Activated T-cell treated with anti-CD3 and anti-CD28 coated beads for 24 hours (primary cell): ENCODE measurements around the gene C6orf136.

Experiments
- DNase-seq: peaks from one replicate; pipeline ENCODE4 v3.0.0-alpha.2; 2020; ENCODE audit warnings: low read depth

Gene C6orf136

GRCh38 chr6:30615958-30616810, 30.7 kb upstream of the C6orf136 start:
- no peak for DNase-seq

- peak; percentile 98 for DNase-seq
Observed at GRCh38 chr6:30616811-30617564, 29.9 kb upstream of the C6orf136 start, which contains the start of gene PPP1R10. TSS of gene PPP1R10 (minus strand) at chr6:30617243. CDS start at chr6:30609944, 7,299 bp downstream.

GRCh38 chr6:30617565-30618269, 29.2 kb upstream of the C6orf136 start, which contains the start of gene MRPS18B:
TSS of gene MRPS18B (plus strand) at chr6:30617840. CDS start at chr6:30617866, 26 bp downstream.
- peak; percentile 97 for DNase-seq

GRCh38 chr6:30618270-30618797, 28.6 kb upstream of the C6orf136 start:
- DNase-seq, result no peak

GRCh38 chr6:30619561-30619960, 27.4 kb upstream of the C6orf136 start:
- no peak for DNase-seq

GRCh38 chr6:30625511-30625910, 21.4 kb upstream of the C6orf136 start:
- no peak for DNase-seq

GRCh38 chr6:30626484-30627366, 20.2 kb upstream of the C6orf136 start, which contains the start of gene ATAT1:
TSS of gene ATAT1 (plus strand) at chr6:30626874.
- DNase-seq, result peak; percentile 84

GRCh38 chr6:30635834-30636233, 11.1 kb upstream of the C6orf136 start:
- no peak for DNase-seq

- no peak for DNase-seq
Observed at GRCh38 chr6:30640481-30640880, 6.5 kb upstream of the C6orf136 start.

- no peak for DNase-seq
Observed at GRCh38 chr6:30641048-30641447, 5.9 kb upstream of the C6orf136 start.

- DNase-seq, result no peak
Observed at GRCh38 chr6:30643656-30644055, 3.3 kb upstream of the C6orf136 start.

- no peak for DNase-seq
Observed at GRCh38 chr6:30644769-30645168, 2.2 kb upstream of the C6orf136 start.

GRCh38 chr6:30645989-30646388, 944 bp upstream of the C6orf136 start:
- DNase-seq, result no peak

GRCh38 chr6:30647242-30648116, 546 bp downstream of the C6orf136 start:
- peak; percentile 75 for DNase-seq

- DNase-seq, result no peak
Observed at GRCh38 chr6:30651143-30651542, 4.2 kb downstream of the C6orf136 start.

GRCh38 chr6:30654798-30655742, 8.1 kb downstream of the C6orf136 start:
- DNase-seq, result no peak

- DNase-seq, result no peak
Observed at GRCh38 chr6:30655743-30656094, 8.8 kb downstream of the C6orf136 start.

GRCh38 chr6:30656513-30656912, 9.6 kb downstream of the C6orf136 start:
- no peak for DNase-seq

GRCh38 chr6:30657454-30657853, 10.5 kb downstream of the C6orf136 start:
- DNase-seq, result no peak
